T follicular helper cell (primary cell): ENCODE measurements around the gene APBB1.

Source experiments
- DNase-seq: peaks from one replicate; pipeline ENCODE4 v3.0.0-alpha.2; 2020; ENCODE audit warnings: low read depth

APBB1 gene

GRCh38 chr11:6351782-6352382, 67.0 kb downstream of the APBB1 start:
- DNase-seq: no peak

GRCh38 chr11:6350486-6350885, 68.4 kb downstream of the APBB1 start:
- DNase-seq: no peak

GRCh38 chr11:6350043-6350442, 68.9 kb downstream of the APBB1 start:
- DNase-seq: no peak

GRCh38 chr11:6345366-6345765, 73.5 kb downstream of the APBB1 start:
- no peak for DNase-seq
